GM06990 (cell line): ENCODE results near the gene STUM.
A peak's percentile ranks its signal among the peaks of the same experiment; 100 is the strongest.

Source experiments
- DNase-seq: peaks from one replicate; pipeline ENCODE4 v3.0.0-alpha.2; 2011; ENCODE audit not compliant: insufficient read length; ENCODE audit errors: extremely low read depth
- H3K27me3 ChIP-seq: replicated peaks from 2 replicates; pipeline ENCODE4 v1.6.0; 2011; ENCODE audit warnings: low read length; ENCODE audit not compliant: control insufficient read depth, insufficient read depth
- H3K36me3 ChIP-seq: 2 replicates; pipeline ENCODE4 v1.5.1; 2011; ENCODE audit warnings: low read length; ENCODE audit not compliant: control insufficient read depth, insufficient read depth
- H3K4me3 ChIP-seq: replicated peaks from 2 replicates; pipeline ENCODE4 v1.5.1; 2011; ENCODE audit warnings: low read depth, mild to moderate bottlenecking, control low read depth, low read length
- CTCF ChIP-seq: IDR thresholded peaks from 2 replicates; pipeline ENCODE4 v1.5.1; 2011; ENCODE audit warnings: low read length, control low read depth, mild to moderate bottlenecking, inconsistent platforms; ENCODE audit not compliant: insufficient read depth, poor library complexity, severe bottlenecking

STUM gene

GRCh38 chr1:226624526-226624925, 76.0 kb downstream of the STUM start:
- DNase-seq = no peak
- no peaks in the 10 kb centered on the region for H3K36me3 ChIP-seq
- no peaks in the 10 kb centered on the region for H3K27me3 ChIP-seq
- TF ChIP-seq CTCF = no peak
- no peak overlapping the region for H3K4me3 ChIP-seq

DNA sequence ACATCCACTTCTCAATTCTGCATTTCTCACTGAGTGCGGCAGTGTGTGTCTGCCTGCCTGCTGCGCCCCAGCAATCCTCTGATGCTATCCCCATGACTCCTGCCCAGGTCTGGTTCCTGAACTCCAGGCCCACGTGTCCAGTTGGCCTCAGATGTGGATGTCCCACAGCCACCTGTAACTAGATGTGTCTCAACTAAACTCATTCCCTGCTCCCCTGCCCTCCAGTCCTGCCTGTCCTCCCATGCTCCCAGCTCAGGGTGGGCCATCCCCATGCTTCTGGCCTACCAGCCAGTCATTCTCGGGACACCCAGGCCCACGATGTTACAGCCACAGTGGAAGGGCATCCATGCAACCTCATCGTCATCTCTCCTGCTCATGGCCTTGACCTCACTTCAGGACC, 76.8 kb downstream of the STUM start:
- Histone ChIP-seq H3K4me3 (no peak overlapping the region), H3K36me3 (no peaks in the 10 kb centered on the region), H3K27me3 (no peaks in the 10 kb centered on the region)
- no peak for DNase-seq
- TF ChIP-seq CTCF = no peak

- no peaks in the 10 kb centered on the region for H3K27me3 ChIP-seq
- H3K4me3 ChIP-seq = no peak overlapping the region
- no peak for DNase-seq
- no peaks in the 10 kb centered on the region for H3K36me3 ChIP-seq
- no peak for TF ChIP-seq CTCF
These were observed 77.4 kb downstream of the STUM start for GRCh38 chr1:226625832-226626576.

DNA sequence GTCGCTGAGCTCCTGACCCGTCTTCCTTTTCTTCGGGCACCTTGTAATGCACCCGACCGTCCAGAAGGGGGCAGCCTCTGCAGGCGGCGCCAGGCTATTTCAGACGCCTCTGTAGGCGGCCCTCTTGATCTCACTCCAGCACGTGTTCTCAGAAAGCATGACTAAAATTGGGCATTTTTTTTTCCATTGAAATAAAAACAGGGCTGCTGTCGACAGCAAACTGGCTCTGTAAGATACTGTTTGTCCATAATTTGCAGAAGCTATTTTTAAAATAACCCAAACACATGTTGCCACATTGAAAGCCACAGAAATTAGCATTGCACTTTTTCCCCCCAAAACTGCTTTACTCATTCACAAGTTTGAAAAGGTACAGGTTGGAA, 78.0 kb downstream of the STUM start:
- Histone ChIP-seq H3K27me3 (no peaks in the 10 kb centered on the region), H3K36me3 (no peaks in the 10 kb centered on the region), H3K4me3 (no peak overlapping the region)
- peak; percentile 95 for TF ChIP-seq CTCF
- peak; percentile 67 for DNase-seq

- no peak for DNase-seq
- no peak for TF ChIP-seq CTCF
- Histone ChIP-seq H3K36me3 (no peaks in the 10 kb centered on the region), H3K27me3 (no peaks in the 10 kb centered on the region), H3K4me3 (no peak overlapping the region)
These were observed 78.6 kb downstream of the STUM start for GRCh38 chr1:226627050-226627755.
